DMS79 (cell line): ENCODE measurements around the gene TEX50.
"Not testable (repeated sequence)": the region's sequence is repeated elsewhere in the genome, so short reads cannot be mapped to it uniquely, and the experiment has no call there.

Experiments
- DNase-seq: peaks from one replicate; lab custom pipeline; 2025; lab: John Stamatoyannopoulos, UW

TEX50 gene, protein sequence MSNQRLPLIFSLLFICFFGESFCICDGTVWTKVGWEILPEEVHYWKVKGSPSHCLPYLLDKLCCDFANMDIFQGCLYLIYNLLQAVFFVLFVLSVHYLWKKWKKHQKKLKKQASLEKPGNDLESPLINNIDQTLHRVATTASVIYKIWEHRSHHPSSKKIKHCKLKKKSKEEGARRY

DNA sequence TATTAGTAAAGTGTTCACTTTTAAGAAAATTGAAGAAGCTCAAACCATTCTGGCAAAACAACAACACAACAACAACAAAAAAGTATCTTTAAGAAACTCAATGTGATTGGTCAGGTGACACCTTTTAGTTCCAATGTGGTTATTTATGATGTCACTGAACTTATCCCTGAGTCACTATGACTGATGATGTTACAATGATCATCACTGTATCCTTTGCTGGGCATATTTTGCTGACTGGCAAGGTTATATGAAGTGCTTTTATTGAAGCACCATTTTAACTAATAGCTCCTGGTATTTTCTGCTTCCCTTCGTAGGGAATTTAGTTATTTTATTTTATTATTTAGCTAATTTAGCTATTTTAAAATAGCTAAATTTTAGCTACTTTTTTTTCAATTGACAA is at the start of gene TEX50:
TSS of gene TEX50 (plus strand) at position 223 of the 400 bp plus-strand sequence. CDS start 184 bp downstream, outside the sequence.
- DNase-seq = no peak

DNA sequence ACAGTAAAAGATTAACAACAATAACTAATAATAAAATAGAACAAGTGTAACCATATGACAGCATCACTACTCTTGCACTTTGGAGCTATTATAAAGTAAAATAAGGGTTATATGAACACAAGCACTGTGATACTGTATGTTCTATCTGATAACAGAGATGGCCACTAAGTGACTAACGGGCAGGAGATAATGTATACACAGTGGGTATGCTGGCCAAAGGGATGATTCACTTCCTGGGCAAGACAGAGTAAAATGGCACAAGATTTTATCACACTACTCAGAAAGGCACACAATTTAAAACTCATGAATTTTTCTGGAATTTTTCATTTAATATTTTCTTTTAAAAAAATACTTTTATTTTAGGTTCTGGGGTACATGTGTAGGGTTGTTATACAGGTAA is 44.6 kb upstream of the TEX50 start:
- no peak for DNase-seq

DNA sequence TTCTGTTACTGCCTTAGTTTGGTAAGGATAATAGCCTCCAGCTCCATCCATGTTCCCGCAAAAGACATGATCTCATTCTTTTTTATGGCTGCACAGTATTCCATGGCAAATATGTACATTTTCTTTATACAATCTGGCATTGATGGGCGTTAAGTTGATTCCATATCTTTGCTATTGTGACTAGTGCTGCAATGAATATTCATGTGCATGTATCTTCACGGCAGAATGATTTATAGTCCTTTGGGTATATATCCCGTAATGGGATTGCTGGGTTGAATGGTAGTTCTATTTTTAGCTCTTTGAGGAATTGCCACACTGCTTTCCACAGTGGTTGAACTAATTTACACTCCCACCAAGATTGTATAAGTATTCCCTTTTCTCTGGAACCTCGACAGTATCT is 44.0 kb upstream of the TEX50 start:
- DNase-seq = not testable (repeated sequence)

DNA sequence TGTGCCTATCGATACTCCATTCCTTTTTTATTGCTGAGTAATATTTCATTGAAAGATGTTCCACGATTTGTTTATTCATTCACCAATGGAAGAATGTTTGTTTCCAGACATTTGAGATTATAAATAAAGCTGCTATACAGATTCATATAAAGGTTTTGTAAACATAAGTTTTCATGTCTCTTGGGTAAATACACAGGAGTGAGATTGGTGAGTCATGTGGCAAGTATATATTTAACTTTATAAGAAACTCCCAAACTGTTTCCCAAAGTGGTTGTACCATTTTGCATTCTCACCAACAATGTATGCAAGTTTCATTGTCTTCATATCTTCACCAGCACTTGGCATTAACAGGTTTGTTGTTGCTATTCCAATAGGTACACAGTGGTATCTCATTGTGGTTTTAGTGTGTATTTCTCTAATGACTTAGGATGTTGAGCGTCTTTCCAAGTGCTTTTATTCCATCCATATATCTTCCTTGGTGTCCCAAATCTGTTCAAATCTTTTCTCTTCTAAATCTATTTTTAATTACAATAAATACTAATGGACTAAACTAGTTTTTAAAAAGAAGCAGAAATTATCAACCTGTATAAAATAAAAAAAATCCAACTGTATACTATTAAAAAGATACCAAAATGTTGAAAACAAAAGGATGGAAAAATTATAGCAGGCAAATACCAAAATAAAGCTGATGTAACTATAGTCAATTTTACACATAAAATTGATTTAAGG is 38.9 kb upstream of the TEX50 start:
- no peak for DNase-seq

DNA sequence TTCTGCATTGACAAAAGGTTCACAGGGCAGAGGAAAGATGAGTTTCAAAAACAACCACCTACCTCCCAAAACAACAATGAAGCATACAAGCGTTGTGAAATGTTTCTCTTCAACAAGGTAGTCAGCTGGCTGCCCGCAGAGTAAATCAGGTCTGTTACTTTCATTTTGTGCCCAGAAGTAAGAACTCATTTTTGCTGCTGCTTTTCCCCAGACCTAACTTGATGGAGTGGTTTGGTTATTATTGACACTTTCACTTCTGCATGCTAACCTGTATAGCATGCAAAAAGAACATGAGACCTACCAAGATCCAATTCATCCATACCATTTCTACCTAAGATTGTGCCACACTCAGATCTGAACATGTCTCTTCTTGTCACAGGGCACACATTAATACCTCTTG is 33.5 kb upstream of the TEX50 start:
- DNase-seq = no peak

DNA sequence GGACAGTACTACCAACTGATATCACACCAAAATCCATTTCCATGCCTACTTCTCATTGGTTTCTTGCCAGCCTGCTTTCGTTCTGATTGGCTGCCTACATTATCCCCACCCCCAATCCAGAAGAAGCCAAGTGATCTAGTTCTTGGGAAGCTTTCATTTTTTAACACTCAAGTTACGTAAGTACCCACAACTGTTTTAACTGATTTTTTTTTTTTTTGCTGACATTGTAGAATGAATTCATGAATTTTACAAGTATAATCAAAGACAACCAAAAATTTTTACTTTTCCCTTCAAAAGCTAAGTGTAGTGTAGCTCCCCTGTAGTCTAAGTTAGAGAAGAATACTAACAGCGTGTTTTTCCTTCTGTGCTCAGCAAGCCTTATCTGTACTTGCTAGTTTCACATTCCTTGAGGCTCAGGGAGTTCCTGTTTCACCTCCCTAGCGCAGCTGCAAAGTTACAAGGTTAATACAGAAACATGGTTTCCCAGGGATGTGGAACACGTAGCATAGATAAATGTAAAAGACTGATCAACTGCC is 32.0 kb upstream of the TEX50 start, which contains the start of gene SLC9C2:
TSS of gene SLC9C2 (minus strand) at position 17 of the 536 bp plus-strand sequence. CDS start 1,296 bp downstream, outside the sequence.
- DNase-seq = no peak

DNA sequence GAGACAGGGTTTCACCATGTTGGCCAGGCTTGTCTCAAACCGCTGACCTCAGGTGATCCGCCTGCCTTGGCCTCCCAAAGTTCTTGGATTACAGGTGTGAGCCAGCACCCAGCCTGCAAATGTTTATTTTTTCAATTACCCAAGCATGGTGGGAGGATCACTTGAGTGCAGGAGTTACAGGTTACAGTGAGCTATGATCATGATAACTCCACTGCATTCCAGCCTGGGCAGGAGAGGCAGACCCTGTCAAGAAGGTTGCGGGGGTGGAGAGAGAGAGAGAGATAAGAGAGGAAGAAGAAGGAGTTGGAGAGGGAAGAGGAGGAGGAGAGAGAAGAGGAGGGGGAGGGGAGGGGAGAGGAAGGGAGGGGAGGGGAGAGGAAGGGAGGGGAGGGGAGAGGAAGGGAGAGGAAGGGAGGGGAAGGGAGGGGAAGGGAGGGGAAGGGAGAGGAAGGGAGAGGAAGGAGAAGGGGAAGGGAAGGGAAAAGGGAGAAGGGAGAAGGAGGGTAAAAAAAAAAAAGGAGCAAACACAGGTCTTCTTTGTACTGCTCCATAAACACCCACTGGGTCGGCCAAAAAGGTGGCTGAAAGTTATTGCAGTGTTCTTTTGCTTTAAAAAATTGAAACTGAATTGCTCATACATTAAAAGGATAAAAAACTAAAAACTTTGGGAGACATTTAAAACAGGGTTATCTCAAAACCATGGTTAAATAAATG is 26.5 kb upstream of the TEX50 start:
- no peak for DNase-seq

DNA sequence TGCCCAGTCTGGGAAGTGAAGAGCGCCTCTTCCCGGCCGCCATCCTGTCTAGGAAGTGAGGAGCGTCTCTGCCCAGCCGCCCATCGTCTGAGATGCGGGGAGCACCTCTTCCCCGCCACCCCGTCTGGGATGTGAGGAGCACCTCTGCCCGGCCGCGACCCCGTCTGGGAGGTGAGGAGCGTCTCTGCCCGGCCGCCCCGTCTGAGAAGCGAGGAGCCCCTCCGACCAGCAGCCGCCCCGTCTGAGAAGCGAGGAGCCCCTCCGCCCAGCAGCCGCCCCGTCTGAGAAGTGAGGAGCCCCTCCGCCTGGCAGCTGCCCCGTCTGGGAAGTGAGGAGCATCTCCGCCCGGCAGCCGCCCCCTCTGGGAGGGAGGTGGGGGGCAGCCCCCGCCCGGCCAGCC is 22.1 kb upstream of the TEX50 start:
- not testable (repeated sequence) for DNase-seq

DNA sequence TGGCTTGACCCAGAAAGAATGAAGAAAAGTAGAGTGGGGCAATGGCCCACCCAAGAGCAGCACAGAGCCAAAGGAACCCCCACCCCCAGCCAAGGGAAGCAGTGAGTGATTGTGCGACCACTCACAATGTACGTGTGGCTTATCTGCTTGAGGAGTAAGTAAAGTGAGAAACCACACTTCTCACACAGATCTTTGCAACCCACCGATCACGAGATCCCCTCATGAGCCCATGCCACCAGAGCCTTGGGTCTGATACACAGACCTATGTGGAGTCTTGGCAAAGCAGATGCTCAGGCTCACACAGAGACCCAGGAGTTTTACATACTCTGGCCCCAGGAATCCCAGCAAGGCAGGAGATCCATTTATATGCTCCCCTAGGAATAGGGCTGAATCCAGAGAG is 18.3 kb upstream of the TEX50 start:
- no peak for DNase-seq

DNA sequence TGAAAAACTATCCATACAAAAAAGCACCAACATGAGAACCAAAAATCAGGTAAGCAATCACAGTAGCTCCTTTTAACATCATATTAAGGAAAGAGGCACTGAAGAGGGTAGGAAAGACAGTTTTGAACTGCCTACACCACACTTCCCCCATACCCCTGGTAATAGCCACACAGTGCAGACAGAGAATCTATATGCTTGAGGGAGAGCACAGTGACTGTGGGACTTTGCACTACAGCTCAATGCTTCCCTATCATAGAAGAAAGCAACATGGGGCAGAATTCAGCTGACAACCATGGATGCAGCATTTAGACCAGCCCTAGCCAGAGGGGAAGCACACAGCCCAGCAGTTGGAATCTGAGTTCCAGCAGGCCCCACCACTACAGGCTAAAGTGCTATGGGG is 7.9 kb upstream of the TEX50 start:
- no peak for DNase-seq

DNA sequence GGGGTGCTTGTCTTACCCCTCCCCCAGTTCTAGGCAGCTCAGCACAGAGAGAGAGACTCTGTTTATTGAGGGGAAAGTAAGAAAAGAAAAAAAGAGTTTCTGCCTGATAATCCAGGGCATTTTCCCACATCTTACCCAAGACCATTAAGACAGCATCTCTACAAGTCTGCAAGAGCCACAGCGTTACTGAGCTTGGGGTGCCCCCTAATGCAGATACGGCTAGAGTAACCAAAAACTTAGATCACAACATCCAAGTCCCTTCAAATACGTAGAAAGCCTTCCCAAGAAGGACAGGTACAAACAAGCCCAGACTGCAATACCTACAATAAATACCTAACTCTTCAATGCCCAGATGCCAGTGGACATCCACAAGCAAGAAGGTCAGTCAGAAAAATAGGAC is 6.2 kb upstream of the TEX50 start:
- no peak for DNase-seq

DNA sequence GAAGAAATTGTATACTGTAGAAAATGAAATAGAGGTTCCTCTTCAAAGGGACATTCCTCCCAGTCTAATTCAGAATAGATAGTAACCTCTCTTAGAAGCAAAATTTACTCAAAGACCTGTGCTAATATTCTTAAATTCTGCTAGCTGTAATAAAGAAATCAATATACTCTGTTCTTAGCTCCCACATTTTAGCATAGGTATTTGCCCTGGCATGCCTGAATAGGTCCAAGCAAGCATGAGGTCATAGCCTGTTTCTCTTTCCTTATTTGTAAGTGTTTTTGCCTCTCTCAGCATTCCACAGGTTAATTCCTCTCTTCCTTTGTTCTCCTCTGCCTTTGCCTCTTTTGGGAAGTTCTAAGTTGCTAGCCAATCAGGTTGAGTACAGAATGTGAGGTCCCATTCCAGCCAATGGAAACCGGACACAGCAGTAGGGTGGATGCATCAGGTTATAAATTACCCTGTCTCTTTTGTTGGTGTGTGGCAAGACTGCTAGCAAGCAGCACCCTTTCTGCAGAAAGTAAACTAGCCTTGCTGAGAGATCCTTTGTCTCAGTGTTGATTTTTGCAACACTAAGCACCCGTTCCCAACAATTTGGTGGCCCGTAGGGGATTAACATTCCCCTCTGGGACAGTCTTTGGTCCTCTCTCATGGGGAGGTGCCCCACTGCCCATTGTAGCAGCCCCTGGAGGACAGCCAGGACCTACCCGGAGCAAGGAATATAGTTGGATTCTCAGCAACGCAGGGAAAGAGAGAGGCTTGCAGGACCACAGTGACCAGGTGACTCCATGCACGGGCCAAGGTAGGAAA is 2.3 kb downstream of the TEX50 start:
- DNase-seq = not testable (repeated sequence)

DNA sequence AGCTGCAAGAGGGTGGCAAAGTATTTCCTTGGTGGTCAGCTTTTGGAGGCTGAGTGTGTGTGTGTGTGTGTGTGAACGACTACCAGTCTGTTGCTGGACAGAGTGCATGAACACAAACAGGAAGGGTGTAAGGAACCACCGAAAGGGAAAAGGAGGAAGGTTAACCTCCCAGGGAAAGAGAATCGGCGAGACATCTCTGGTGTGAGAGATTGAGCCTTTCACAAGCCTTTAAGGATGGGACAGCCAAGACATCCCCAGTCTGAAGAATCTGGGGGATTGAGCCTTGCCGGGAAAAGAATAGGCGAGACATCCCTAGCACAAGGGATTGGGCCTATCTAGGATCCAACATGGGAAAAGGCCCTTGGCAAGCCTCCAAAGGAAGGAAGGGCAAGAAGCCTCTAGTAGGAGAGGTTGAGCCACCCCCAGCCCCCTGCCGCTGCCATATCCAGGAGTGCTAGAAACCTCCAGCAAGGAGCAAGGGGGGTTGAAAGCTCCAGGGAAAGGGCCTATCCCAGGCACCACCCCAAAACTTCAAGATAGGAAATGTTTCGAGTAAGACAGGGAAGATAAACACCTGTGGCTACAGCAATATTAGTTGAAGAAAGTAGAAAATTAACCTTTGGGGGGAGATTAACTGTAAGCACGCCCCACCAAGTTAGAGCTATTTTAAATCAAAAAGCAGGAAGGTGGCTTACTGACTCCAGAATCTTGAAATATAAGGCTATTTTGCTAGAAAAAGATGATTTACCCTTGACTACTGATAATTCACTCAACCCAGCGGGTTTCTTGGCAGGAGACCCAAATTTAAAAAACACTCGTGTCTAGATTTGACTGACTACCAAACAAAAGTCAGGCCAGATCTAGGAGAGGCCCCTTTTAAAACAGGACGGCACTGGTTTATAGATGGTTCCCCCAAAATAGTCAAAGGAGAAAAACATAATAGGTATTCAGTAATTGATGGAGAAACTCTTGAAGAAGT is 3.2 kb downstream of the TEX50 start:
- no peak for DNase-seq

DNA sequence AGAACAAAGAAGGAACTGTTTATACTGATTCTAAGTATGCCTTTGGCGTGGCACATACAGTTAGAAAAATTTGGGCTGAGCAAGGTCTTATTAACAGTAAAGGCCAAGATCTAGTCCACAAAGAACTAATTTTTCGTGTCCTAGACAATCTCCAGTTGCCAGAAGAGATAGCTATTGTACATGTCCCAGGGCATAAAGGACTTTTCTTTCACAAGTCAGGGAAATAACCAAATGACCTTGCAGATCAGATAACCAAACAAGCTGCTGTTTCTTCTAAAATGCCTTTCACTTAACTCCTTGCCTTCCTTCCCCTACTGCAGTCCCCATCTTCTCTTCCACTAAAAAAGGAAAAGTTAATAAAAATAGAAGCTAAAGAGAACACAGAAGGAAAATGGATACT is 4.0 kb downstream of the TEX50 start:
- no peak for DNase-seq

DNA sequence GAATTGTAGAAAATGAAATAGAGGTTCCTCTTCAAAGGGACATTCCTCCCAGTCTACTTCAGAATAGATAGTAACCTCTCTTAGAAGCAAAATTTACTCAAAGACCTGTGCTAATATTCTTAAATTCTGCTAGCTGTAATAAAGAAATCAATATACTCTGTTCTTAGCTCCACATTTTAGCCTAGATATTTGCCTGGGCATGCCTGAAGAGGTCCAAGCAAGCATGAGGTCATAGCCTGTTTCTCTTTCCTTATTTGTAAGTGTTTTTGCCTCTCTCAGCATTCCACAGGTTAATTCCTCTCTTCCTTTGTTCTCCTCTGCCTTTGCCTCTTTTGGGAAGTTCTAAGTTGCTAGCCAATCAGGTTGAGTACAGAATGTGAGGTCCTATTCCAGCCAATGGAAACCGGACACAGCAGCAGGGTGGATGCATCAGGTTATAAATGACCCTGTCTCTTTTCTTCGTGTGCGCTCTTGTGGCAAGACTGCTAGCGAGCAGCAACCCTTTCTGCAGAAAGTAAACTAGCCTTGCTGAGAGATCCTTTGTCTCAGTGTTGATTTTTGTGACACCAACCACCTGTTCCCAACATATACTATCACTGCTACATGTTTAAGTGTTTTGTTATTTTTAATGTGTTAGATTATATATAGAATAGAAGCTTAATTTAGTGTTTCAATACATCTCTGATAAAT is 7.5 kb downstream of the TEX50 start:
- DNase-seq = not testable (repeated sequence)

DNA sequence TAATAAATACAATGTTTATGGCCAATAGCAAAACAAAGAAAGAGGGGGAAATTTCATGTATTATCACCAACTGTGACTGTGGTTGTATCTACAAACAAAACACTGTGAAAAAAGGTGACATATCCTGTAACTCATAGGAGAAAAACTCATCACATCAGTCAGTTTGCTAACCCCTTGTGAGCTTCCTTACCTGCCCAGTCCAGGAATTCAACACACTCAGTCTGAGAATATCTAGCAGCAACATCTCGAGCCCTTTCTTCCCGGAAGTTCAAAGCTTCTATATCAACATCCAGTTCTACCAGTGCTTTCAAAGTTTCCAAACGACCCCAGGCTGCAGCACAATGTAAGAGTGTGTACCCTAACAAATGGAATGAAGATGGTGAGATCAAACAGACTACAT is 11.5 kb downstream of the TEX50 start:
- no peak for DNase-seq

DNA sequence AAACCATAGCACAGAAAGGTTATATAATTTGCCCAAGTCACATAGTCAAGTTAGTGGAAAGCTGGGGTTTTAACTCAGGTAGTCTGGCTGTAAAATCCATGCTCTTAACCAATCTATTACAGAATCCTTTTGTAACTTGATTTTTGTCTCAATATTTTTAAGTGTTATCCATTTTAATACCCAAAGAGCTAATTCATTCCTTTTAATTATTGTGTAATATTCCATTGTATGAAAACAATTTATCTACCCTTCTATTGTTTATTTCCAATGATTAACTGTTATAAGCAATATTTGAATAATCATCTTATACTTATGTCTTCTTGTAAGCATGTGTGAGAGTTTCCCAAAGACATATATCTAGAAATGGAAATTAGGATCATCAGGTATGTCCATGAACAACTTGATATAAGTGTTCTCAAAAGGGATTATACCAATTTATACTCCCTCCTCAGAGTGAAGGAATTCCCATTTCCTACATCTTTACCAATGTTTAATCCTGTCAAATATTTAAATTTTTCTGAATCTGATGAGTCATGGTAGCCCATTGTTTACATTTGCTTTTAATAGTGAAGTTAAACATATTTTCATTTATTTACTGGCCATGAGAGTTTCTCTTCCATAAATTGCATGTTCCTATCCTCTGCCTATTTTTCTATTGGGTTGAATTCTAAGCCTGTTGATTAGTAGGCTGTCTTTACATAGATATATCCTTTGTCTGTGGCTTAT is 13.9 kb downstream of the TEX50 start:
- no peak for DNase-seq

DNA sequence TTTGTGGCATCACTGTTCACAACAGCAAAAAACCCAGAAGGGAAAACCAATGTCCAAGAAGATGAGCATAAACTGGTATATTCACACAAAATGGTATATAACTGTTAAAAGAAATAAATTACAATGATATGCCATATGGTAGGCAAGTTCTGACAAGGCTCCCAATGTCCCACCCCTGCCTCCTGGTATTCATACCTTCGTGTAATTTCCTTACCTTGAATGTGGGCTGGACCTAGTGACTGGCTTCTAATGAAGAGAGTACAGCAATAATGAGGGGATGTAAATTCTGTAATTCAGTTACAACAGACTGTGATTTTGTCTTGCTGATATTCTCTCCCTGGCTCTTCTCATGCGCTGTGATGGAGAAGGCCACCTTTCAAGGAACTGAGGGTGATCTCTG is 25.2 kb downstream of the TEX50 start:
- DNase-seq = no peak

DNA sequence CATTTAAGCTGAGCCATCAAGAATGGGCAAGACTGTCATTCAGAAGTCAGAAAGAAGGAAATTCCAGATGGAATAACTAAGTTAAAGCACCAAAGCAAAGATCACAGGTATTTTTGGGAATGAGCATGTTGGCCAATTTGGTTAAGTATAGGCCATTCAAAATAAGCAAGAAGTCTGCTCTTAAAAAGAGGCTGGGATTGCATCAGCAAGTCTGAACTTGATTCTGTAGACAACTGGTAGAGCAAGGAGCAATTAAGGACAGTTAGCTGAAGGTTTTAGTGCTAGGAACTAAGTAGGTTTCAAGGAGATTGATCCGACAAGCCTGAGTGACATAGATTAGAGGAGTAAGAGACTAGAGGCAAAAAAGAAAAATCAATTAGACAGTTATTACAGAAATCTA is 26.1 kb downstream of the TEX50 start:
- DNase-seq = no peak

DNA sequence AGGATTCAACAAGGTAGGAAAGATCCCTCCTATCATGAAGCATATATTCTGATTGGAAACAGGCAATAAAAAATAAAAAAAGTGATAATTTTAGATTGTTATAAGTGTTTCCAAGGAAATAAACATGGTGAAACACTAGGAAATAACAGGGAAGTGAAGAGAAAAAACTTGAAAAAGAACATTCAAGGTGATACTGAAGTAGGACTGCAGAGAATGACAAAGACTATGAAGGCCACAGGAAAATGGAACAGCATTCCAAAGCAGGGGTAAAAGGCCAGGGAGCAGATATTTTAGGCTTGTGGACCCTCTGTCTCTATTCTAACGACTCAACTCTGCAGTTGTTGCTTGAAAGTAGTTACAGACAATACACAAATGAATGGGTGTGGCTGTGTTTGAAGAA is 26.6 kb downstream of the TEX50 start:
- DNase-seq = no peak
